Activated CD4-positive, alpha-beta T cell treated with anti-CD3 and anti-CD28 coated beads, Interleukin-2, amount 50 U/mL, for 48 hours (primary cell): ENCODE measurements around the gene CPT1B.
A peak's percentile ranks its signal among the peaks of the same experiment; 100 is the strongest.
"Not testable (repeated sequence)": the region's sequence is repeated elsewhere in the genome, so short reads cannot be mapped to it uniquely, and the experiment has no call there.

ENCODE experiments used
- DNase-seq, 2 experiments: peaks; one replicate each; pipeline ENCODE4 v3.0.0-alpha.2; 2020

Gene CPT1B

GRCh38 chr22:50577987-50578775 is at the start of gene CPT1B:
TSS of gene CPT1B (minus strand) at chr22:50578427. CDS start at chr22:50577915, 512 bp downstream.
- DNase-seq: no peak

- no peak for DNase-seq
Measured at GRCh38 chr22:50626850-50627641, 48.8 kb upstream of the CPT1B start.

GRCh38 chr22:50626314-50626849 is 48.2 kb upstream of the CPT1B start:
- DNase-seq: no peak

DNA sequence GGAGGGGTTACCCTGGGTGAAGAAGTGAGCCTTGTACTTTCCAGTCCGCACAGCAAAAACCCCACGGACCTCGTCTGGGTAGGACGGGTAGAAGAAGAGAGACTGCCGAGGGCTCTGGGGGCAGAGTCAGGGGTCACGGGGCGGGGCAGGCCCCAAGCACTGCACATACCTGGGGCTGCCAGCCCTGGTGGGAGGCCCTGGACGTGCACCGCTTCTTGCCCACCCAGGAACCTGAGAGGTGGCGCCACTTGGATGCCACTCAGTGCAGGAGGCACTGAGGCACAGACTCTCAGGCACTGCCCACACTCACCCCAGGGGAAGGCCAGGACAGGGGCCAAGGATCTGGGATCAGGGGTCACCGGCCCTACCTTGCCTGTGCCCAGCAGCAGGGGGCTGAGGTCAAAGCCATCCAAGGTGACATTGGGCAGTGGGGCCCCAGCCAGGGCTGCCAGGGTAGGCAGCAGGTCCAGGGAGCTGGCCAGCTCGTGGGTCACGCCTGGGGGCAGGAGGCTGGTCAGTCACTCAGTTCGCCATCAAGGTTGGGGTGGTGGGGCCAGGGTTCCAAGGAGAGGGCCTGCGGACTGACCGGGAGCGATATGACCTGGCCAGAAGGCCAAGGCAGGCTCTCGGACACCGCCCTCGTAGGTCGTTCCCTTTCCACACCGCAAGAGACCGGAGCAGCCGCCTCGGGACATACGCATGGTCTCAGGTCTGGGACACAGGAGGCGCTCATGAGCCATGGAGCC is 47.5 kb upstream of the CPT1B start:
- no peak for DNase-seq

GRCh38 chr22:50625131-50625567 is 46.9 kb upstream of the CPT1B start:
- no peak for DNase-seq

GRCh38 chr22:50624347-50625130 is 46.3 kb upstream of the CPT1B start:
- no peak for DNase-seq

GRCh38 chr22:50622723-50623327 is 44.6 kb upstream of the CPT1B start:
- DNase-seq: no peak

- peak; percentile 29 to 35 for DNase-seq
Measured at GRCh38 chr22:50621948-50622722, 43.9 kb upstream of the CPT1B start.

- DNase-seq: peak; percentile 60 to 64
Measured at GRCh38 chr22:50621356-50621880, 43.2 kb upstream of the CPT1B start.

- DNase-seq: peak; percentile 57 to 67
Measured at GRCh38 chr22:50620593-50621355, 42.5 kb upstream of the CPT1B start.

GRCh38 chr22:50614296-50614695 is 36.1 kb upstream of the CPT1B start:
- not testable (repeated sequence) for DNase-seq

DNA sequence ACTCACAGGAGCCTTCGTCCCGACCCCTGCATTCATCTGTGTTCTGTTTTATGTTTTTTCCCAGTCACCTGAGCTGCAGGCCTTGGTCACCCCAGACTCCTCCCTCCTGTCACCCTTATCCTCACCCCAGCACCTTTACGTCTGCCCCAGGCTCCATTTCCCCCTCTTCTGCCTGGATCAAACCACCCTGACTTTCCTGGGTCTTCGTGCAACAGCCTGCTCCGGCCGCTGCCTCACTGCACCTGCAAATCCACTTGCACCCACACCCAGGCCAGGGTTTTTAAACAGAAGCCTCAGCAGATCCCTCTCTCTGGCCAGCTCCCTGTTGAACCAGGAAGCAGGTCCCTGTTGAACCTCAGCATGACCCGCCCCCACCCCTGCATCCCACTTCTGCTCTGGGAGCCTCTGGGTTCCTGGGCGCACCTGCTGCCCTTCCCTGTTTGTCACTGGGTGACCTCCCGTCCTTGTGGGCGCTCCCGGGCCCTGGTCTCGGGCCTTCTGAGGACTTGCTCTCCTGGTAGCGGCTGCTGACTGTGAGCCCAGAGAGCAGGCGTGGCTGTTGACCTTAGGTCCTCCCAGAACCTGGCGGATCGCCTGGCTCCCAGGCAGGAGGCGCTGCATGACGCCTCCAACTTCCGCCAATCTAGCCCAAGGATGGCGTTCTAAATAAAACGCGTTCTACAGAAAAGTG is 35.2 kb upstream of the CPT1B start:
- DNase-seq: no peak

GRCh38 chr22:50612528-50613221 is 34.4 kb upstream of the CPT1B start:
- DNase-seq: no peak

DNA sequence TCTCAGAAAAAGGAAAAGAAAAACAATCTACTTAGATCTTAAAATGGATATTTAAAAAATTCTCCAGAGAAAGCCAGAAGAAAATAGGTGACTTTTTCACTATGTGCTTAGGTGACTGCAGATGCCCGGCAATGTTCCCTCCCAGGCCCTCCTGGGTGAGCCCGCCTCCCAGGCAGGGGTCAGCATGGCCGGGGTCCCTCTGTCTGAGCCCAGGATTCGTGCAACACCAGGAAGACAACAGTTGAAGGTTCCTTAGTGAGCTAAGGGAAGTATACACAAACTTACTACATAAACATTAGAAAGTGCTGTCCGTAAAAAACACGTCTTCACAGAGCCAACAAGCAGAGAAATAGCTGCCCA is 33.9 kb upstream of the CPT1B start:
- no peak for DNase-seq

DNA sequence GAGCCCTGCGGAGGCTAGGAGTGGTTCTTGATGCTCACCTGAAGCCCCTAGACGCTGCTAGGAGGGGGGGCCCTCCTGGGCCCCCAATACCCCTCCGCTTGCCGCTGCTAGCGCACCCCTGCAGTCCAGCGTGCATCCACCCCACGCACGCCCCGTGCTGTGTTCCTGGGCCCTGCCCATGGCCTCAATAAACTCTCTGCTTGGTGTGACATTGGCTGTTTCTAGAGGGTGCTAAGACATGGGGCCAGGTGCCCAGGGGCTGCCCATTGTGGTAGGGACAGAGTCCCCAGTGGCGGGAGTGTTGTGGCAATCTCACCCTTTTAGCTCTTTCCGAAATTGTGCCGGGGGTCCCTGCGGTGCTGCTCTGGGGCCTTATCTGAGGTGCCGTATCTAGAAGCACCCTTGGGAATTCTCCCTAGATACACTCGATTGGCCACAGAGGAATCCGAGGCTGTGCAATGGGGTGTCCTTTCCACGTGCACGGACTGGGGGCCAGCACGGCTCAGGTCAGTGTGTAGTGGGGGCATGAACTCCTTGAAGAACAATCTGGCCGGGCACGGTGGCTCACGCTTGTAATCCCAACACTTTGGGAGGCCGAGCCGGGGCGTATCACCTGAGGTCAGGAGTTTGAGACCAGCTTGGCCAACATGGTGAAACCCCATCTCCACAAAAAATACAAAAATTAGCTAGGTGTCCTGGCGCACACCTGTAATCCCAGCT is 33.3 kb upstream of the CPT1B start:
- no peak for DNase-seq

DNA sequence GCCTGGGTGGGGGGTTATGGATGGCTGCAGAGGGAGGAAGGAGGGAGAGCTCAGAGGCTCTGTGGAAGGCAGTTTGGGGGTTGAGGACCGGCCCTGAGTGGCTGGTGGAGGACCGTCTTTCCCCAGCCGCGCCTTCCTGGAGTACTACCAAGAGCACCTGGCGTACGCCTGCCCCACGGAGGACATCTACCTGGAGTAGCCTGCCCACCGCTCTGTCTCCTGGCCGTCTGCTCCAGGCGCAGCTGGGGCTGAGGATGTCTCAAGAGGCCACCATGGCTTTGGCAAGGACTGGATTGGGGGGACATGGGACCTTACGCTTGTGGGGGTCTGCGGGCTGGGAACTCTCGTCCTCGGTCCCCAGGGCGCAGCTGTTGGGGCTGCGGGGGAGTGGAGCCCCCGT is 32.4 kb upstream of the CPT1B start:
- no peak for DNase-seq

- DNase-seq: no peak
Measured at GRCh38 chr22:50610041-50610451, 31.8 kb upstream of the CPT1B start.

DNA sequence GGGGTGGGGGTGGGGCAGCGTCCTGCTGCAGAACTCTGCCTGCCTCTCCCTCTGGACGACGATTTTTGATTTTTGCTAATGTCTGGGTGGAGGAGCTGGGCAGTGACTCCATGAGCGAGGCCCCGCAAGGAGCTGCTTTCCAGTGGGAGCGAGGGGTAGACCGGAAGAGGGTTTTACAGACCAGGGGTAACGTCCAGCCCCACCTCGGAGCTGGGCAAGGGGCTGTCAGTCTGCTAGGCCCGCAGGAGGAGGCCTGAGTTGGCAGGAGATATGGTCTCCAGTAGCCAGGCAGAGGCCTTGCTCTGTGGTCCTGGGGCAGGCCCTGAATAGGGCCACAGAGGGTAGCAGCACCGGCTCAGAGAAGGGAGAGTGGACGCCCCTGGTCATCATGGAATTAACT is 31.4 kb upstream of the CPT1B start:
- DNase-seq: no peak
